Uterus (tissue), 4 donors: Measurements from ENCODE around the gene CCT5. TPM values are rescaled to one million over a fixed set of nuclear protein-coding genes. Genes with fewer than 3 reads are reported as not detected.

Source experiments
- DNase-seq, 2 donors: peaks; one replicate each; pipeline ENCODE4 v3.0.0-alpha.2; 2019 to 2020
- H3K27ac ChIP-seq, 2 donors: fragments of 200-600 bp; sonication (generic); 1 replicate in 1 of 2; 2 replicates in 1 of 2; pipeline ENCODE4 v1.5.1; 2016 to 2018
- H3K27me3 ChIP-seq, 2 donors: fragments of 200-600 bp; sonication (generic); one replicate each; pipeline ENCODE4 v1.5.1; 2018 to 2019; ENCODE audit warnings: control low read depth in 1 of 2
- H3K36me3 ChIP-seq, 2 donors: fragments of 200-600 bp; sonication (generic); one replicate each; pipeline ENCODE4 v1.5.1; 2019; ENCODE audit warnings: control low read depth in 1 of 2
- H3K4me1 ChIP-seq, 2 donors: fragments of 200-600 bp; sonication (generic); one replicate each; pipeline ENCODE4 v1.5.1; 2018 to 2019; ENCODE audit warnings: control low read depth in 1 of 2
- H3K4me3 ChIP-seq, 2 donors: fragments of 200-600 bp; sonication (generic); 1 replicate in 1 of 2; 2 replicates in 1 of 2; pipeline ENCODE4 v1.5.1; 2018 to 2019; ENCODE audit warnings: mild to moderate bottlenecking in 1 of 2
- H3K9me3 ChIP-seq, 2 donors: fragments of 200-600 bp; sonication (generic); one replicate each; pipeline ENCODE4 v1.5.1; 2019; ENCODE audit warnings: control low read depth in 1 of 2
- POLR2A ChIP-seq, 2 donors: fragments of 450-650 bp; IDR thresholded peaks; one replicate each; pipeline ENCODE4 v1.6.1; 2016; ENCODE audit warnings: antibody characterized with exemption in 2 of 2, mild to moderate bottlenecking in 1 of 2, moderate library complexity in 1 of 2
- intact Hi-C: fragments of 100-400 bp; cut with DNase I; formaldehyde crosslinking; loops from one replicate; pipeline ENCODE4 v1.15.1; 2023; ENCODE audit warnings: low total_unique reads
- total RNA-seq, 4 donors: library from RNA; depleted of rRNA in 3 of 4; stranded (reverse); fragments of >200 nt in 3 of 4; gene quantifications; one replicate each; pipeline versions ENCODE4 v1.1.0 to v1.2.4, GENCODE V29; 2014 to 2023
- TF ChIP-seq, protein P1 (sequence below), 4 experiments: fragments of 200-600 bp in 2 of 4; fragments of 450-650 bp in 2 of 4; sonication (generic) in 2 of 4; IDR thresholded peaks; one replicate each; pipeline ENCODE4 v1.5.1; 2016 to 2019; ENCODE audit warnings: antibody characterized with exemption in 4 of 4, mild to moderate bottlenecking in 2 of 4, moderate library complexity in 1 of 4
- donor health status: DM: yes; HTN: yes; CAD: no.

Gene CCT5
- total RNA-seq, 4 donors from 2014 or later, result 57.6 to 251 (median 81.2) TPM

GRCh38 chr5:10213316-10213715, 36.8 kb upstream of the CCT5 start:
- no peaks in the 10 kb centered on the region for H3K4me1 ChIP-seq
- H3K36me3 ChIP-seq, result no peaks in the 10 kb centered on the region
- H3K4me3 ChIP-seq, result no peak overlapping the region
- intact Hi-C loops, result no loop called here
- no peak overlapping the region for H3K27ac ChIP-seq
- TF ChIP-seq, protein P1, sequence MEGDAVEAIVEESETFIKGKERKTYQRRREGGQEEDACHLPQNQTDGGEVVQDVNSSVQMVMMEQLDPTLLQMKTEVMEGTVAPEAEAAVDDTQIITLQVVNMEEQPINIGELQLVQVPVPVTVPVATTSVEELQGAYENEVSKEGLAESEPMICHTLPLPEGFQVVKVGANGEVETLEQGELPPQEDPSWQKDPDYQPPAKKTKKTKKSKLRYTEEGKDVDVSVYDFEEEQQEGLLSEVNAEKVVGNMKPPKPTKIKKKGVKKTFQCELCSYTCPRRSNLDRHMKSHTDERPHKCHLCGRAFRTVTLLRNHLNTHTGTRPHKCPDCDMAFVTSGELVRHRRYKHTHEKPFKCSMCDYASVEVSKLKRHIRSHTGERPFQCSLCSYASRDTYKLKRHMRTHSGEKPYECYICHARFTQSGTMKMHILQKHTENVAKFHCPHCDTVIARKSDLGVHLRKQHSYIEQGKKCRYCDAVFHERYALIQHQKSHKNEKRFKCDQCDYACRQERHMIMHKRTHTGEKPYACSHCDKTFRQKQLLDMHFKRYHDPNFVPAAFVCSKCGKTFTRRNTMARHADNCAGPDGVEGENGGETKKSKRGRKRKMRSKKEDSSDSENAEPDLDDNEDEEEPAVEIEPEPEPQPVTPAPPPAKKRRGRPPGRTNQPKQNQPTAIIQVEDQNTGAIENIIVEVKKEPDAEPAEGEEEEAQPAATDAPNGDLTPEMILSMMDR (IDR thresholded peaks at IDR 0.05), result no peak
- no peak for TF ChIP-seq POLR2A (IDR thresholded peaks at IDR 0.05)
- no peaks in the 10 kb centered on the region for H3K27me3 ChIP-seq
- DNase-seq, result no peak
- H3K9me3 ChIP-seq, result no peaks in the 10 kb centered on the region

- no peaks in the 10 kb centered on the region for H3K36me3 ChIP-seq
- H3K27ac ChIP-seq, result no peak overlapping the region
- H3K4me3 ChIP-seq, result no peak overlapping the region
- no peak for DNase-seq
- H3K4me1 ChIP-seq, result no peaks in the 10 kb centered on the region
- H3K9me3 ChIP-seq, result no peaks in the 10 kb centered on the region
- H3K27me3 ChIP-seq, result no peaks in the 10 kb centered on the region
- TF ChIP-seq, protein P1 (IDR thresholded peaks at IDR 0.05), result no peak
- no peak for TF ChIP-seq POLR2A (IDR thresholded peaks at IDR 0.05)
- intact Hi-C loops, result no loop called here
Measured at GRCh38 chr5:10214041-10214440, 36.0 kb upstream of the CCT5 start.

DNA sequence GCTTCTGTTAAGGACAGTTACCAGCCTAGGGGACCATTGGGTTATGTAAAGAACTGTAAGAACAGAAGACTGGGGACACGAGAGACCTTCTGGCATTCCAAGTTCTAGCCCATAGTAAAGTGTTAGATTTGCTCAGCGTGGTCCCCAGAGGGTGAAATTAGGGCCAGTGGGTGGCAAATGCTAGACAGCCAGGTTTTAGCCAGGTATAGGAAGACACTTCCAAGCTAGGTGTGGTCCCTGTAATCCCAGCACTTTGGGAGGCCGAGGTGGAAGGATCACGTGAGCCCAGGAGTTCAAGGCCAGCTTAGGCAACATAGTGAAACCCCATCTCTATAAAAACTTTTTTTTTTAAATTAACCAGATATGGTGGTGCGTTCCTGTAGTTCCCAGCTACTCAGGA, 34.7 kb upstream of the CCT5 start:
- H3K27ac ChIP-seq, result no peak overlapping the region
- TF ChIP-seq, protein P1 (IDR thresholded peaks at IDR 0.05), result no peak
- TF ChIP-seq POLR2A (IDR thresholded peaks at IDR 0.05), result no peak
- H3K9me3 ChIP-seq, result no peaks in the 10 kb centered on the region
- no peak for DNase-seq
- H3K4me3 ChIP-seq, result no peak overlapping the region
- H3K27me3 ChIP-seq, result no peaks in the 10 kb centered on the region
- H3K36me3 ChIP-seq, result no peaks in the 10 kb centered on the region
- intact Hi-C loops, result no loop called here
- H3K4me1 ChIP-seq, result no peaks in the 10 kb centered on the region

DNA sequence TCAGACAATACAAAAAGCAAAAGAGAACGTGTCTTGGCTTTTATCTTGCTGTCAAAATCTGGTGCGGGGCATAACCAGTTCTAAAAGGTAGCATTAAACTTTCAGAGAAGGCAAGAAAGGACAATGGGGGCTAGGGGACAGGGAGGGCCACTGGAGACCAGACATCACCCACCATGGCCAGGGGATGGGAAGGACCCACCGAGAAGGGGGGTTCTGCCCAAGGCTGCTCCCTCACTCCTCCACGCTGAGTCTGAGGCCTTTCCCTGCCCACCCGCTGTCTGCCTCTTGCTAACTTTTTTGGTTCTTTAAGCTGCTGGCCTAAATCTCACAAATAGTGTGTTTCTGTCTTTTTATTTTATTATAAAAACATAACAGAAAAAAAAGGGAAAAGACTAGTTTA, 34.0 kb upstream of the CCT5 start:
- no peak for TF ChIP-seq POLR2A (IDR thresholded peaks at IDR 0.05)
- TF ChIP-seq, protein P1 (IDR thresholded peaks at IDR 0.05), result no peak
- no peaks in the 10 kb centered on the region for H3K9me3 ChIP-seq
- no peak overlapping the region for H3K27ac ChIP-seq
- H3K4me1 ChIP-seq, result no peaks in the 10 kb centered on the region
- no peaks in the 10 kb centered on the region for H3K27me3 ChIP-seq
- H3K4me3 ChIP-seq, result no peak overlapping the region
- no peak for DNase-seq
- no peaks in the 10 kb centered on the region for H3K36me3 ChIP-seq
- intact Hi-C loops, result no loop called here

DNA sequence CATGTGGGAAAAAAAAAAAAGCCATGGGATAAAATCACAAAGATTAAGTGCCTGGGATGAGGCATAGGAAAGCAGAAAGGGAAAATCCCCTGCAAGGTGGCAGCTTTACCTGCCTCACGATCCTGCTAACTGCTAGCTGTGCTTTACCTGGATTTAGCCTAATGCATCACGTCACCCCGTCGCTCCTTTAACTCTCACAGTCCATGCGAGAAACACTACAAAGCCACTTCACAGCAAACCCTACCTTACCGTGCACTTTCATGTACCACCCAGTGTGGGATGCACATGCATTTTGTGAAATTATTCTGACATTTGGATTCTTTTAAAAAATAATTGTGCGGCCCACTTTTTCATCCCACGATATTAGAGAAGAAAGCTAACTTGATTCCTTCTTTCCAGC, 31.4 kb upstream of the CCT5 start:
- Histone ChIP-seq H3K36me3 (no peaks in the 10 kb centered on the region), H3K4me3 (no peak overlapping the region), H3K27me3 (no peaks in the 10 kb centered on the region), H3K27ac (no peak overlapping the region), H3K9me3 (no peaks in the 10 kb centered on the region), H3K4me1 (no peaks in the 10 kb centered on the region)
- no peak for DNase-seq
- intact Hi-C loops, result no loop called here
- no peak for TF ChIP-seq POLR2A (IDR thresholded peaks at IDR 0.05)
- TF ChIP-seq, protein P1 (IDR thresholded peaks at IDR 0.05), result no peak
